ENCODE data around the gene MRC2.

Gene MRC2

GRCh38 chr17:62723842-62724241 is 96.4 kb downstream of the MRC2 start:
- no peak for DNase-seq (ENCODE audit: low spot score)

- DNase-seq (ENCODE audit: low spot score), result peak; percentile 78
These were observed 97.1 kb downstream of the MRC2 start for GRCh38 chr17:62724398-62725146.

GRCh38 chr17:62725791-62726249 is 98.3 kb downstream of the MRC2 start:
- no peak for DNase-seq (ENCODE audit: low spot score)

GRCh38 chr17:62727916-62728672 is 100.6 kb downstream of the MRC2 start:
- no peak for DNase-seq (ENCODE audit: low spot score)

GRCh38 chr17:62732125-62732524 is 104.7 kb downstream of the MRC2 start:
- no peak for DNase-seq (ENCODE audit: low spot score)

GRCh38 chr17:62735044-62735651 is 107.7 kb downstream of the MRC2 start:
- DNase-seq (ENCODE audit: low spot score), result no peak

- DNase-seq (ENCODE audit: low spot score), result no peak
These were observed 110.0 kb downstream of the MRC2 start for GRCh38 chr17:62737513-62737912.

GRCh38 chr17:62738281-62738680 is 110.8 kb downstream of the MRC2 start:
- no peak for DNase-seq (ENCODE audit: low spot score)

- no peak for DNase-seq (ENCODE audit: low spot score)
These were observed 112.3 kb downstream of the MRC2 start for GRCh38 chr17:62739645-62740388.

GRCh38 chr17:62741290-62741689 is 113.8 kb downstream of the MRC2 start:
- DNase-seq (ENCODE audit: low spot score), result no peak

Measured in CD4-positive, alpha-beta T cell treated with Interleukin-6 at 100 ng/mL for 8 hours (primary cell).